GM12864 (cell line): ENCODE data around the gene MAD1L1.

Experiments
- DNase-seq: peaks from one replicate; pipeline ENCODE4 v3.0.0-alpha.2; 2011; ENCODE audit warnings: low read depth
- H3K4me3 ChIP-seq: 2 replicates; pipeline ENCODE4 v1.5.1; 2011; ENCODE audit warnings: mild to moderate bottlenecking, low read depth, low read length, control low read depth
- TF ChIP-seq, protein P1 (sequence below): IDR thresholded peaks from 2 replicates; pipeline ENCODE4 v1.5.1; 2011; ENCODE audit warnings: low read depth, mild to moderate bottlenecking, moderate library complexity, low read length, control low read depth, inconsistent platforms; ENCODE audit errors: missing control alignments

Gene MAD1L1

DNA sequence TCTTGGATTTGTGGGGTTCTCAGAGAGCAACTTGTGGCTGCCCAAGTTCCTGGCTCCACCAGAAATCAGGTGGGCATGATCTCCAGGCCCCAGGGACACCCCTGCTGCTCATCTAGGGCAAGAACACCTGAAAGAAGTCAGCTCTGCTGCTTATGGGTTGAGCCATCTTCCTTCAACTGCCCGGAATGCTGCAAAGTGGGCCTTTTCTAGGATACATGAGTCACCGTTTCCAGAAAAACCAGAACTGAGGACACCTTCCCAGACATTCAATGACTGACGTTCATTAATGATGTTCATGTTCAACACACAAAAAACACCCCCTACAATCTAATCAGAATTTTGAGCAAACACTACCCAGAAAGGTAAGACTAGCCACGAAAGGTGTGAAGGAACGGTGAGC lies 98.0 kb downstream of the MAD1L1 start:
- H3K4me3 ChIP-seq, result no peak overlapping the region
- TF ChIP-seq, protein P1, sequence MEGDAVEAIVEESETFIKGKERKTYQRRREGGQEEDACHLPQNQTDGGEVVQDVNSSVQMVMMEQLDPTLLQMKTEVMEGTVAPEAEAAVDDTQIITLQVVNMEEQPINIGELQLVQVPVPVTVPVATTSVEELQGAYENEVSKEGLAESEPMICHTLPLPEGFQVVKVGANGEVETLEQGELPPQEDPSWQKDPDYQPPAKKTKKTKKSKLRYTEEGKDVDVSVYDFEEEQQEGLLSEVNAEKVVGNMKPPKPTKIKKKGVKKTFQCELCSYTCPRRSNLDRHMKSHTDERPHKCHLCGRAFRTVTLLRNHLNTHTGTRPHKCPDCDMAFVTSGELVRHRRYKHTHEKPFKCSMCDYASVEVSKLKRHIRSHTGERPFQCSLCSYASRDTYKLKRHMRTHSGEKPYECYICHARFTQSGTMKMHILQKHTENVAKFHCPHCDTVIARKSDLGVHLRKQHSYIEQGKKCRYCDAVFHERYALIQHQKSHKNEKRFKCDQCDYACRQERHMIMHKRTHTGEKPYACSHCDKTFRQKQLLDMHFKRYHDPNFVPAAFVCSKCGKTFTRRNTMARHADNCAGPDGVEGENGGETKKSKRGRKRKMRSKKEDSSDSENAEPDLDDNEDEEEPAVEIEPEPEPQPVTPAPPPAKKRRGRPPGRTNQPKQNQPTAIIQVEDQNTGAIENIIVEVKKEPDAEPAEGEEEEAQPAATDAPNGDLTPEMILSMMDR, result no peak
- no peak for DNase-seq

DNA sequence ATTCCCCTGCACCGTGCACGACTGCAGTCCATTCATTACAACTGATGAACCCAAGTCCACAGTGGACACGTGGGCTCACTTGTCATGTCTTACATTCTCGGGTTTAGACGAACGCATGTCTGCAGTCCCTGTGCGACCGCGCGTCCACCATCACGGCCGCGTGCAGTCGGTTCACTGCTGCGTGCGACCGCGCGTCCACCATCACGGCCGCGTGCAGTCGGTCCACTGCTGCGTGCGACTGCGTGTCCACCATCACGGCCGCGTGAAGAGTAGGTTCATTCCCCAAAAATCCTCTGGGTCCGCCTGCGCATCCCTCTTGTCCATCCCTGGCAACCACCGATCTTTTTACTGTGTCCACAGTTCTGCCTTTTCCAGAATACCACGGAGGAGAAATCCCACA lies 100.5 kb downstream of the MAD1L1 start:
- TF ChIP-seq, protein P1, result no peak
- no peak overlapping the region for H3K4me3 ChIP-seq
- DNase-seq, result no peak

DNA sequence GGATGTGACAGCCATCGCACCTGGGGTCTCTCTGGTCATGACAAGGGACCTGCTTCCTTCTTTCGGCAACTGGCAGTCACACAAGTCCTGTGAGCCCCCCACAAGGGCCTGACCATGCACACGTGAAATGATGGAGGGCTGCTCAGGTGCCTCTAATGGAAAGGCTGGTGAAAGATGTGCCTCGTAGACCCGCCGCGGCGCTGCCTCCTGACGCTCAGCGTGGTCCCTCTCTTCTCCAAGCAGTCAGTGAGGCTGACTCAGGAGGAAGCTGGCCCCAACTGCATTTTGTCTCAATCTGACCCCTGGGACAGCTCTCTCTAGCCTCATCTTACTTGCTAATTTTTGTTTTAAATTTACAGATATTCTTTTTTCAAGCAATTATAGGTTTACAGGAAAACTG lies 100.9 kb downstream of the MAD1L1 start:
- no peak overlapping the region for H3K4me3 ChIP-seq
- TF ChIP-seq, protein P1, result no peak
- DNase-seq, result no peak

DNA sequence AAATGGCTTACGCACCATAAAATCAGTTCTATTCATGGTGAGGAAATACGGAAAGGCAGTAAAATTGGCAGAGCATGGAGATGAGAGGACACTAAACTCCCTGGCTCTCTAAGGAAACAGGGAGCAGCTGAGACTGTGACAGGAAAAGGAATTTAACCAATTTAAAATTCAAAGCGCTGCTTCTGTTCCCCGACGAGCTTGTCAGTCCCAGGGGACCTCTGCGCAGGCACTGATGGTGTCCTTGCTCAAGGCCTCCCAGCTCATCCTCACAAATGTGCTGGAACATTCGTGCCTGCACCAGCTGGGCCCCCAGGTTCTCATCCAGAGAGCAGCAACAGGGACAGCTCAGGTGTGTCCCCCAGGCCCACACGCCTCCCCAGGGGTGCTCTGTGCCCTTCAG lies 101.4 kb downstream of the MAD1L1 start:
- H3K4me3 ChIP-seq, result no peak overlapping the region
- TF ChIP-seq, protein P1, result no peak
- DNase-seq, result no peak

DNA sequence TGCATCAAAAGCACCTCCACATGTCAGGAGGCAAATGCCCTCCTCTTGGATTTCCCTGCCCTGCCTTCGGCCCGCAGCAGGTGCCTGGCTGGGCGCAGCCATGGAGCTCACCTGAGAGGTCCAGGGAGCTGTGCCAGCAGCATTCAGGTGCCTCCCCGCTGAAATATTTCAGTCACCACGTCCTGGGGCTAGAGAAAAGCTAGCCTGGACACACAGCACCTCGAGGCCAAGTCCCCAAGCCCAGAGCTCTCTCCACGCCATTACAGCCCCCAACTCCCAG lies 102.7 kb downstream of the MAD1L1 start:
- no peak overlapping the region for H3K4me3 ChIP-seq
- no peak for DNase-seq
- TF ChIP-seq, protein P1, result no peak

DNA sequence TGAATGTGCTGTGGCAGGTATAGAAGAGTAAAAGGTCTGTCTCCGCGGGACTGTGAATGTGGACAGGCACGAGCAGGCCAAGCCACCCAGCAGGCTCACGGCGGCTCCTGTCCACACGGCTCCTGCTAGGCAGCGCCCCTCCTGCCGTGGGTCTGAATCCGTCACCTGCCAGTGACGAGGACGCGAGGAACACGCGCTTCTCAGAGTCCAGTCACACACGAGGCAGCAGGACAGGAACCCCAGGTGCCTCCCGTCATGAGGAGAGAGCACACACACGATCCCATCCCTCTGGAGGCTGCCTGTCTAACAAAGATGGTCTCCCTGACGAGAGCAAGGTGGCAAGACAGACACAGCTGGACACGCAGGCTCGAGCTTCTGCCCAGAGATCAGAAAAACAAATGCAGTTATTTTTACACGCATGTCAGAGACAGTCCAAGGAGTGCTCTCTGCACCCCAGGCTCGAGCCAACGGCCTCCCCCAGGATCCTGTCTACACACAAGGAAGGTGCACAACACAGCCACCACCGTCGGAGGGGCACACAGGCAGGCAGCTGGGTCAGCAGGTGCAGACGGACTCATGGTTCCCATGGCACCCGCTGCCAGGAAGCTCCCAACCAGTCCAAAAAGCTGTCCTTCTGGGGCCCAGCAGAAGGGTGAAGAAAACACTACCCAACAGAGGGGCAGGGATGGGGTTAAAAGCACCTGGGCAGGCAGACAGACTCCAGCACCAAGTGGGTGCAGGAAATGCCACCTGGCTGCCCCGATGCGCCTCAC lies 103.2 kb downstream of the MAD1L1 start:
- no peak overlapping the region for H3K4me3 ChIP-seq
- no peak for DNase-seq
- TF ChIP-seq, protein P1, result no peak

DNA sequence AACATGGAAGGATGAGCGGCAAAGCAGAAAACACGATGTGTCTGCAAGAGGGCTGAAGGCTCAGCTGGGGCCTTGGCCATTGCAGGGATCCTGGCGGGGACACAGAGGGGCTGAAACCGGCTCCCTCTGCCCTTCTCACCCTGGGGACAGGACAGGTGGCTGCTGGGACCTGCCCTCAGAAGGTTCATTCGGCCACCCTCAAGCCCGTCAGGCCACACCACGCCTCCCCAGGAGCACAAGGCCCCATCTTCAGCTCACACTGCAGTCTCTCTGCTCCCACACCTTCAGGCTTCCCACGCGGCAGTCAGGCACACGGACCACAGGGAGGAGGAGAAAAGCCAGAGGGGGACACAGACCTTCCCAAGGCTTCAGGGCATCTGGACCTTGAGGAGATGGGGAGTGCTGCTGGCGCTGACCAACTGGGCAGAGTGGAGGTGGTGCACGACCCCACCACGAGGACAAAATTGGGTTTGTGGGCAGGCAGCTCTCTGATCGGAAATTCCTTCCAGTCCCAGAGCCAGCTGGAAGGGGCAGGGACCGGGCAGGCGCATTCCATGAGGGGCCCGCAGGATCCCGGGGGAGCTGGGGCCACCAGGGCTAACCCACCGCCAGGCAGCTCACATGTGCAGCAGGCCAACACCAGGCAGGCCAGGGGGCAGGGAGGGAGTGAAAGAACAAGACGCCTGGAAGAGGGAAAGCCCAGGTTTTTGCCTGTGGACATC lies 104.0 kb downstream of the MAD1L1 start:
- TF ChIP-seq, protein P1, result no peak

More for the DNA sequence above, 104.0 kb downstream of the MAD1L1 start:
- DNase-seq, result no peak
- H3K4me3 ChIP-seq, result no peak overlapping the region
